ENCODE measurements around the gene KLHL9. TPM values are rescaled to one million over a fixed set of nuclear protein-coding genes. Genes with fewer than 3 reads are reported as not detected.
"Not testable (repeated sequence)": the region's sequence is repeated elsewhere in the genome, so short reads cannot be mapped to it uniquely, and the experiment has no call there.

The KLHL9 gene
- 10 to 100 TPM; 15.6 to 15.8 TPM for total RNA-seq

GRCh38 chr9:21334701-21335632 lies at the start of gene KLHL9:
KLHL9 (minus strand) TSS chr9:21335404; CDS start chr9:21334859, 545 bp downstream.
- CTCF ChIA-PET, result interaction anchor here (0.7 to 8.2 kb wide), 13 partner anchors 9 to 460 kb away, joined by 3 to 150 read pairs (median 4); no protein-coding TSS in a partner anchor
- Mint-ChIP-seq H3K36me3 (ENCODE audit: low read depth) (peaks cover 25% of the 10 kb centered on the region), H3K27me3 (no peaks in the 10 kb centered on the region), H3K27ac (peak within 1 kb of the TSS; percentile 89), H3K9me3 (peaks cover 2% of the 10 kb centered on the region), H3K4me3 (peak within 1 kb of the TSS; percentile 89), H3K4me1 (ENCODE audit: low read depth) (peaks cover 47% of the 10 kb centered on the region)
- intact Hi-C loops (cut with micrococcal nuclease), result no loop called here
- peak; percentile 89 for DNase-seq
- TF ChIP-seq CTCF (IDR thresholded peaks at IDR 0.05), result no peak
- POLR2A ChIA-PET, result interaction anchor here (0.6 to 1.2 kb wide), 4 partner anchors 43 to 127 kb away, joined by 3 to 5 read pairs (median 3); no protein-coding TSS in a partner anchor
- peak; percentile 90 for ATAC-seq

- H3K36me3 Mint-ChIP-seq (ENCODE audit: low read depth), result no peaks in the 10 kb centered on the region
- peaks cover 4% of the 10 kb centered on the region for H3K9me3 Mint-ChIP-seq
- intact Hi-C loops (cut with micrococcal nuclease), result no loop called here
- TF ChIP-seq CTCF (IDR thresholded peaks at IDR 0.05), result no peak
- H3K4me3 Mint-ChIP-seq, result no peak overlapping the region
- peaks cover 36% of the 10 kb centered on the region for H3K27me3 Mint-ChIP-seq
- ChIA-PET POLR2A (no interaction called here), CTCF (no interaction called here)
- no peak for DNase-seq
- ATAC-seq, result no peak
- peaks cover 20% of the 10 kb centered on the region for H3K4me1 Mint-ChIP-seq (ENCODE audit: low read depth)
- no peak overlapping the region for H3K27ac Mint-ChIP-seq
Observed at GRCh38 chr9:21383627-21384026, 48.4 kb upstream of the KLHL9 start.

- POLR2A ChIA-PET, result no interaction called here
- H3K27me3 Mint-ChIP-seq, result peaks cover 31% of the 10 kb centered on the region
Observed at GRCh38 chr9:21381448-21382339, 46.5 kb upstream of the KLHL9 start.

GRCh38 chr9:21371467-21371866 lies 36.3 kb upstream of the KLHL9 start:
- H3K4me1 Mint-ChIP-seq (ENCODE audit: low read depth); H3K9me3 Mint-ChIP-seq; H3K4me3 Mint-ChIP-seq; H3K36me3 Mint-ChIP-seq (ENCODE audit: low read depth); intact Hi-C loops (cut with micrococcal nuclease); H3K27ac Mint-ChIP-seq; ATAC-seq; DNase-seq: not testable (repeated sequence)
- peaks cover 13% of the 10 kb centered on the region for H3K27me3 Mint-ChIP-seq
- CTCF ChIA-PET, result interaction anchor here (1.0 to 1.8 kb wide), 2 partner anchors 21 to 118 kb away, joined by 3 read pairs; no protein-coding TSS in a partner anchor
- POLR2A ChIA-PET, result interaction anchor here (0.8 kb wide), 1 partner anchor 84 kb away, joined by 3 read pairs; no protein-coding TSS in a partner anchor

More at GRCh38 chr9:21381448-21382339, 46.5 kb upstream of the KLHL9 start:
- CTCF ChIA-PET, result interaction anchor here (1.7 to 2.2 kb wide), 2 partner anchors 14 to 55 kb away, joined by 5 to 11 read pairs; no protein-coding TSS in a partner anchor
- no peak for TF ChIP-seq CTCF (IDR thresholded peaks at IDR 0.05)
- ATAC-seq (peak; percentile 91), DNase-seq (peak; percentile 34)
- H3K4me1 Mint-ChIP-seq (ENCODE audit: low read depth), result peaks cover 20% of the 10 kb centered on the region
- H3K9me3 Mint-ChIP-seq, result peaks cover 4% of the 10 kb centered on the region
- intact Hi-C loops (cut with micrococcal nuclease), result no loop called here
- peak overlapping the region; percentile 24 for H3K4me3 Mint-ChIP-seq
- H3K27ac Mint-ChIP-seq, result no peak overlapping the region
- H3K36me3 Mint-ChIP-seq (ENCODE audit: low read depth), result no peaks in the 10 kb centered on the region

GRCh38 chr9:21367957-21368356 lies 32.8 kb upstream of the KLHL9 start, which contains the start of gene IFNA13:
IFNA13 (minus strand) TSS chr9:21368057; CDS start chr9:21368010, 47 bp downstream.
- Mint-ChIP-seq H3K27me3 (peaks cover 19% of the 10 kb centered on the region), H3K36me3 (ENCODE audit: low read depth) (no peaks in the 10 kb centered on the region), H3K27ac (no peak within 1 kb of the TSS), H3K4me3 (no peak within 1 kb of the TSS), H3K9me3 (no peaks in the 10 kb centered on the region), H3K4me1 (ENCODE audit: low read depth) (no peaks in the 10 kb centered on the region)
- ChIA-PET CTCF (no interaction called here), POLR2A (no interaction called here)
- DNase-seq (no peak), ATAC-seq (no peak)
- TF ChIP-seq CTCF (IDR thresholded peaks at IDR 0.05), result no peak
- intact Hi-C loops (cut with micrococcal nuclease), result no loop called here

GRCh38 chr9:21367169-21367568 lies 32.0 kb upstream of the KLHL9 start:
- H3K9me3 Mint-ChIP-seq; ATAC-seq; H3K4me3 Mint-ChIP-seq; intact Hi-C loops (cut with micrococcal nuclease); H3K4me1 Mint-ChIP-seq (ENCODE audit: low read depth); DNase-seq; CTCF ChIA-PET; H3K36me3 Mint-ChIP-seq (ENCODE audit: low read depth); POLR2A ChIA-PET; H3K27ac Mint-ChIP-seq: not testable (repeated sequence)
- peaks cover 17% of the 10 kb centered on the region for H3K27me3 Mint-ChIP-seq
